SJSA1 (cell line): ENCODE data around the gene FGF23. TPM values are rescaled to one million over a fixed set of nuclear protein-coding genes. Genes with fewer than 3 reads are reported as not detected.

Source experiments
- DNase-seq, 2 experiments: peaks; one replicate each; pipeline ENCODE4 v3.0.0-alpha.2; 2015 to 2020; ENCODE audit warnings: low spot score in 2 of 2, low read depth in 1 of 2
- H3K27ac ChIP-seq: fragments of 250-450 bp; sonication (Bioruptor Pico); 2 replicates; pipeline ENCODE4 v1.5.1; 2020; ENCODE audit warnings: mild to moderate bottlenecking, moderate library complexity
- H3K27me3 ChIP-seq: fragments of 250-450 bp; sonication (Bioruptor Pico); replicated peaks from 2 replicates; pipeline ENCODE4 v1.5.1; 2020; ENCODE audit warnings: mild to moderate bottlenecking, moderate library complexity
- H3K36me3 ChIP-seq: fragments of 250-450 bp; sonication (Bioruptor Pico); 2 replicates; pipeline ENCODE4 v1.5.1; 2020; ENCODE audit warnings: mild to moderate bottlenecking
- H3K4me1 ChIP-seq: fragments of 250-450 bp; sonication (Bioruptor Pico); replicated peaks from 2 replicates; pipeline ENCODE4 v1.6.1; 2021; ENCODE audit warnings: mild to moderate bottlenecking
- H3K4me3 ChIP-seq: fragments of 250-450 bp; sonication (Bioruptor Pico); 2 replicates; pipeline ENCODE4 v1.5.1; 2020; ENCODE audit warnings: mild to moderate bottlenecking
- H3K9me3 ChIP-seq: fragments of 250-450 bp; sonication (Bioruptor Pico); replicated peaks from 2 replicates; pipeline ENCODE4 v1.5.1; 2020; ENCODE audit warnings: mild to moderate bottlenecking
- total RNA-seq: library from RNA; depleted of rRNA; stranded (reverse); fragments of >200 nt; shearing (Covaris generic); gene quantifications from 2 replicates; pipeline ENCODE4 v1.2.3, GENCODE V29; 2014; rRNA removed

The FGF23 gene
- total RNA-seq, 1 experiment from 2014 or later: not detected

- Histone ChIP-seq H3K4me3 (peak within 1 kb of the TSS; percentile 78), H3K4me1 (peaks cover 13% of the 10 kb centered on the region), H3K27me3 (no peaks in the 10 kb centered on the region), H3K27ac (peak within 1 kb of the TSS; percentile 57), H3K36me3 (peaks cover 22% of the 10 kb centered on the region), H3K9me3 (no peaks in the 10 kb centered on the region)
- peak; percentile 94 to 95 for DNase-seq
Observed at GRCh38 chr12:4320853-4321701, 58.4 kb downstream of the FGF23 start, which contains the start of gene TIGAR. TIGAR (plus strand) TSS chr12:4321213; CDS start chr12:4321272, 59 bp downstream.

- Histone ChIP-seq H3K4me3 (peak overlapping the region; percentile 78), H3K4me1 (peaks cover 13% of the 10 kb centered on the region), H3K27ac (peak overlapping the region; percentile 17; the same call in 1 of the 2 replicates), H3K9me3 (no peaks in the 10 kb centered on the region), H3K27me3 (no peaks in the 10 kb centered on the region), H3K36me3 (peaks cover 19% of the 10 kb centered on the region)
- DNase-seq: no peak
Observed at GRCh38 chr12:4320497-4320852, 59.0 kb downstream of the FGF23 start.

Other genes starting within 250 kb of the FGF23 start
- gene CCND2, start 106.0 kb downstream of the FGF23 start, total RNA-seq: 0.06 and 0.08 TPM in 2 replicates
- 10.2 and 22.7 TPM in 2 replicates for gene TIGAR, start 58.5 kb downstream of the FGF23 start, total RNA-seq
- not detected in 2 replicates for gene FGF6, start 66.1 kb upstream of the FGF23 start, total RNA-seq
- gene RAD51AP1, start 159.2 kb upstream of the FGF23 start, total RNA-seq: 110 and 113 TPM in 2 replicates
- 26.8 and 58.8 TPM in 2 replicates for gene DYRK4, start 182.5 kb upstream of the FGF23 start, total RNA-seq